ENCODE measurements around the gene INPP5K. TPM values are rescaled to one million over a fixed set of nuclear protein-coding genes. Genes with fewer than 3 reads are reported as not detected.

The INPP5K gene
- total RNA-seq, 1 experiment from 2014 or later = 29.4 TPM

GRCh38 chr17:1535737-1536136 is 19.3 kb upstream of the INPP5K start:
- H2BK15ac ChIP-seq (ENCODE audit: low read depth, low read length) = no peak overlapping the region

More at GRCh38 chr17:1535737-1536136, 19.3 kb upstream of the INPP5K start:
- no peak overlapping the region for H3K9ac ChIP-seq (ENCODE audit: extremely low read depth, insufficient read length, low read length)
- no peak overlapping the region for H3T11ph ChIP-seq (ENCODE audit: low read length)
- no peaks in the 10 kb centered on the region for H3K4me1 Mint-ChIP-seq
- no peak overlapping the region for H4K5ac ChIP-seq (ENCODE audit: insufficient read length, low read depth, low read length)
- H3K9me3 Mint-ChIP-seq = no peaks in the 10 kb centered on the region
- H2BK120ac ChIP-seq (ENCODE audit: low read depth, low read length, poor library complexity, severe bottlenecking) = no peak overlapping the region
- no peaks in the 10 kb centered on the region for H3K27me3 ChIP-seq (ENCODE audit: insufficient read depth, low read length)
- H2BK20ac ChIP-seq (ENCODE audit: low read depth, low read length, poor library complexity, severe bottlenecking) = no peak overlapping the region
- no peak overlapping the region for H2BK12ac ChIP-seq (ENCODE audit: insufficient read length, low read depth, low read length)
- peaks cover 18 to 81% (median 46%) of the 10 kb centered on the region in 3 experiments; a peak in 6 of 7 replicates for H3K36me3 Mint-ChIP-seq (ENCODE audit: insufficient read depth in 1 of 3, low read depth in 3 of 3)
- no peak overlapping the region for H3K27ac Mint-ChIP-seq
- no peak overlapping the region for H2BK5ac ChIP-seq (ENCODE audit: insufficient read length, low read length)
- DNase-seq = no peak
- H3K18ac ChIP-seq (ENCODE audit: insufficient read length, low read depth, low read length) = no peak overlapping the region
- no peak for TF ChIP-seq CTCF (conservative IDR thresholded peaks at IDR 0.05)
- H3K4me2 ChIP-seq (ENCODE audit: insufficient read depth, insufficient read length, low read length) = no peak overlapping the region
- no peaks in the 10 kb centered on the region for H3K27me3 Mint-ChIP-seq (ENCODE audit: low read depth)
- H3K9me3 ChIP-seq (ENCODE audit: control insufficient read depth, low read depth, low read length) = no peaks in the 10 kb centered on the region
- H4K91ac ChIP-seq (ENCODE audit: insufficient read length, low read depth, low read length) = no peak overlapping the region
- H3K79me1 ChIP-seq (ENCODE audit: insufficient read depth, low read depth, low read length, poor library complexity, severe bottlenecking) = no peaks in the 10 kb centered on the region
- H3K23me2 ChIP-seq (ENCODE audit: insufficient read length, low read depth, low read length, poor library complexity, severe bottlenecking) = no peaks in the 10 kb centered on the region
- no peak overlapping the region for H3K56ac ChIP-seq (ENCODE audit: insufficient read length, low read depth, low read length)
- H3K27ac ChIP-seq (ENCODE audit: insufficient read length, low read depth, low read length) = no peak overlapping the region
- no peak overlapping the region for H2AFZ ChIP-seq (ENCODE audit: low read length)
- WGBS (ENCODE audit: extremely low coverage, insufficient read length, low lambda C conversion rate) = no CpG with 5 or more reads among the region's 4 CpGs
- H3K4me3 Mint-ChIP-seq = no peak overlapping the region
- no peak overlapping the region for H4K8ac ChIP-seq (replicated peaks; ENCODE audit: insufficient read length, low read depth, low read length)
- H3K23ac ChIP-seq (ENCODE audit: insufficient read length, low read depth, low read length) = no peak overlapping the region
- H3K4ac ChIP-seq (ENCODE audit: low read depth, low read length) = no peak overlapping the region
- no peak overlapping the region for H2AK5ac ChIP-seq (ENCODE audit: insufficient read length, low read length)
- H3K79me2 ChIP-seq (ENCODE audit: insufficient read depth, low read length) = no peaks in the 10 kb centered on the region
- no peaks in the 10 kb centered on the region for H4K20me1 ChIP-seq (ENCODE audit: control insufficient read depth, insufficient read depth, insufficient read length)
- H3K4me1 ChIP-seq (ENCODE audit: insufficient read depth, low read length) = no peaks in the 10 kb centered on the region
- no peak overlapping the region for H3K14ac ChIP-seq (ENCODE audit: insufficient read depth, low read length)

Measured in H9 (cell line).